Smooth muscle cell (in vitro differentiated cells): ENCODE measurements around the gene HHIPL1. TPM values are rescaled to one million over a fixed set of nuclear protein-coding genes. Genes with fewer than 3 reads are reported as not detected.

Experiments
- DNase-seq: peaks from one replicate; lab custom pipeline; 2025; ENCODE audit not compliant: unreplicated experiment; lab: John Stamatoyannopoulos, UW
- H2AFZ ChIP-seq: fragments of 200-600 bp; sonication (generic); 2 replicates; pipeline ENCODE4 v1.6.0; 2016; ENCODE audit warnings: antibody characterized with exemption, low read depth, mild to moderate bottlenecking
- H3F3A ChIP-seq: fragments of 200-600 bp; sonication (generic); 2 replicates; pipeline ENCODE4 v1.6.0; 2017; ENCODE audit warnings: antibody characterized with exemption, low read depth
- H3K27ac ChIP-seq: fragments of 200-600 bp; sonication (generic); 2 replicates; pipeline ENCODE4 v1.5.1; 2016; ENCODE audit warnings: low read depth, mild to moderate bottlenecking
- H3K27me3 ChIP-seq: fragments of 200-600 bp; sonication (generic); 2 replicates; pipeline ENCODE4 v1.6.1; 2016; ENCODE audit warnings: low read depth, mild to moderate bottlenecking
- H3K36me3 ChIP-seq: fragments of 200-600 bp; sonication (generic); 2 replicates; pipeline ENCODE4 v1.5.1; 2016; ENCODE audit warnings: low read depth
- H3K4me1 ChIP-seq: fragments of 200-600 bp; sonication (generic); 2 replicates; pipeline ENCODE4 v1.5.1; 2016; ENCODE audit warnings: low read depth
- H3K4me2 ChIP-seq: fragments of 200-600 bp; sonication (generic); 2 replicates; pipeline ENCODE4 v1.6.0; 2016; ENCODE audit warnings: mild to moderate bottlenecking
- H3K4me3 ChIP-seq: fragments of 200-600 bp; sonication (generic); 2 replicates; pipeline ENCODE4 v1.5.1; 2016; ENCODE audit warnings: mild to moderate bottlenecking
- H3K79me2 ChIP-seq: fragments of 200-600 bp; sonication (generic); 2 replicates; pipeline ENCODE4 v1.6.0; 2016; ENCODE audit warnings: low read depth, mild to moderate bottlenecking
- H3K9ac ChIP-seq: fragments of 200-600 bp; sonication (generic); 2 replicates; pipeline ENCODE4 v1.6.0; 2016; ENCODE audit warnings: low read depth
- H3K9me3 ChIP-seq: fragments of 200-600 bp; sonication (generic); replicated peaks from 2 replicates; pipeline ENCODE4 v1.5.1; 2016; ENCODE audit warnings: low read depth
- H4K20me1 ChIP-seq: fragments of 200-600 bp; sonication (generic); 2 replicates; pipeline ENCODE4 v1.6.0; 2016; ENCODE audit warnings: low read depth
- CTCF ChIP-seq: fragments of 200-600 bp; sonication (generic); IDR thresholded peaks from 2 replicates; pipeline ENCODE4 v1.5.1; 2017; ENCODE audit warnings: borderline replicate concordance, mild to moderate bottlenecking, antibody characterized with exemption; ENCODE audit not compliant: insufficient read depth, poor library complexity, severe bottlenecking
- WGBS: methylation state at CpG from one replicate; pipeline ENCODE4 v1.1.7; 2016; ENCODE audit warnings: low lambda C conversion rate; 5-methylcytosine and 5-hydroxymethylcytosine counted together
- polyA plus RNA-seq: library from polyadenylated mRNA; unstranded; fragments of >200 nt; fragmentation: Nextera tagmentation; extraction: Ambion mirVana; gene quantifications from 2 replicates; pipeline ENCODE4 v1.2.1, GENCODE V29; 2016
- total RNA-seq: library from RNA; depleted of rRNA; stranded (reverse); fragments of >200 nt; gene quantifications from 2 replicates; pipeline ENCODE4 v1.2.3, GENCODE V29; 2014

HHIPL1 gene
- total and polyA plus RNA-seq, 2 experiments from 2014 or later: 9.6 to 11.9 TPM

GRCh38 chr14:99693918-99694317, 49.0 kb downstream of the HHIPL1 start:
- Histone ChIP-seq H3K27ac (no peak overlapping the region), H4K20me1 (no peaks in the 10 kb centered on the region), H3K36me3 (no peaks in the 10 kb centered on the region), H3K4me2 (no peak overlapping the region), H3K27me3 (peaks cover 7% of the 10 kb centered on the region), H3F3A (no peaks in the 10 kb centered on the region), H3K9ac (no peak overlapping the region), H3K9me3 (no peaks in the 10 kb centered on the region), H3K4me1 (no peaks in the 10 kb centered on the region), H3K4me3 (no peak overlapping the region), H3K79me2 (no peaks in the 10 kb centered on the region), H2AFZ (no peak overlapping the region)
- TF ChIP-seq CTCF: no peak
- no peak for DNase-seq
- 93% methylated on average over 3 of the region's 3 CpGs for WGBS

- no peak for TF ChIP-seq CTCF
- no peaks in the 10 kb centered on the region for H4K20me1 ChIP-seq
- H3K9ac ChIP-seq: no peak overlapping the region
- H3F3A ChIP-seq: no peaks in the 10 kb centered on the region
- H3K36me3 ChIP-seq: no peaks in the 10 kb centered on the region
- no peak for DNase-seq
- H3K27ac ChIP-seq: no peak overlapping the region
- H3K4me2 ChIP-seq: no peak overlapping the region
- H3K79me2 ChIP-seq: no peaks in the 10 kb centered on the region
- H3K4me3 ChIP-seq: no peak overlapping the region
- no peak overlapping the region for H2AFZ ChIP-seq
- H3K9me3 ChIP-seq: no peaks in the 10 kb centered on the region
- no peaks in the 10 kb centered on the region for H3K4me1 ChIP-seq
- H3K27me3 ChIP-seq: no peaks in the 10 kb centered on the region
- WGBS: 86% methylated on average over 4 of the region's 4 CpGs
These were observed 52.0 kb downstream of the HHIPL1 start for GRCh38 chr14:99696929-99697328.

- Histone ChIP-seq H3K4me2 (no peak overlapping the region), H3K9ac (no peak overlapping the region), H3K27ac (no peak overlapping the region), H3K79me2 (no peaks in the 10 kb centered on the region), H3K9me3 (peaks cover 8% of the 10 kb centered on the region), H3K27me3 (no peaks in the 10 kb centered on the region), H3K4me1 (no peaks in the 10 kb centered on the region), H3K36me3 (no peaks in the 10 kb centered on the region), H4K20me1 (no peaks in the 10 kb centered on the region), H3K4me3 (no peak overlapping the region), H2AFZ (no peak overlapping the region), H3F3A (no peaks in the 10 kb centered on the region)
- DNase-seq: no peak
- no peak for TF ChIP-seq CTCF
- 90% methylated on average over 6 of the region's 6 CpGs for WGBS
These were observed 53.3 kb downstream of the HHIPL1 start for GRCh38 chr14:99698236-99698635.

GRCh38 chr14:99698642-99699041, 53.7 kb downstream of the HHIPL1 start:
- H4K20me1 ChIP-seq: no peaks in the 10 kb centered on the region
- no peak overlapping the region for H3K9ac ChIP-seq
- no peak overlapping the region for H3K4me3 ChIP-seq
- 91% methylated on average over 5 of the region's 5 CpGs for WGBS
- no peaks in the 10 kb centered on the region for H3F3A ChIP-seq
- H2AFZ ChIP-seq: no peak overlapping the region
- H3K4me2 ChIP-seq: no peak overlapping the region
- H3K9me3 ChIP-seq: peaks cover 9% of the 10 kb centered on the region
- no peaks in the 10 kb centered on the region for H3K36me3 ChIP-seq
- no peak for DNase-seq
- H3K79me2 ChIP-seq: no peaks in the 10 kb centered on the region
- TF ChIP-seq CTCF: no peak
- no peaks in the 10 kb centered on the region for H3K27me3 ChIP-seq
- H3K4me1 ChIP-seq: no peaks in the 10 kb centered on the region
- no peak overlapping the region for H3K27ac ChIP-seq
